A549 (cell line): ENCODE results near the gene ADAMTS14.

Experiments
- CEBPB ChIP-seq, 2 experiments: fragments of >200 bp in 1 of 2; sonication (Bioruptor Twin) in 1 of 2; formaldehyde crosslinking in 1 of 2; IDR thresholded peaks; 2 replicates each; pipeline ENCODE4 v1.6.1; 2012 to 2016
- GATA3 ChIP-seq: IDR thresholded peaks from 2 replicates; pipeline ENCODE4 v1.6.1; 2012; ENCODE audit warnings: borderline replicate concordance
- JUNB ChIP-seq: fragments of >200 bp; sonication (Bioruptor Twin); formaldehyde crosslinking; IDR thresholded peaks from 2 replicates; pipeline ENCODE4 v1.6.1; 2016
- POLR2A ChIP-seq: IDR thresholded peaks from 2 replicates; pipeline ENCODE4 v1.6.1; 2012; ENCODE audit warnings: mild to moderate bottlenecking, low read length
- RCOR1 ChIP-seq: fragments of 150-350 bp; IDR thresholded peaks from 2 replicates; pipeline ENCODE4 v1.6.1; 2014; ENCODE audit warnings: antibody characterized with exemption, low read length, low read depth
- TFCP2L1 ChIP-seq: fragments of 250-450 bp; sonication (Bioruptor Pico); IDR thresholded peaks from 2 replicates; pipeline ENCODE4 v1.5.0; 2021; ENCODE audit warnings: mild to moderate bottlenecking
- TF ChIP-seq, protein P1 (sequence below): fragments of >200 bp; sonication (Bioruptor Twin); formaldehyde crosslinking; IDR thresholded peaks from 3 replicates; pipeline ENCODE4 v1.5.1; 2016
- TF ChIP-seq, protein P2 (sequence below): IDR thresholded peaks from 2 replicates; pipeline ENCODE4 v1.6.1; 2012; ENCODE audit warnings: low read depth, borderline replicate concordance

- TF ChIP-seq, protein P1, sequence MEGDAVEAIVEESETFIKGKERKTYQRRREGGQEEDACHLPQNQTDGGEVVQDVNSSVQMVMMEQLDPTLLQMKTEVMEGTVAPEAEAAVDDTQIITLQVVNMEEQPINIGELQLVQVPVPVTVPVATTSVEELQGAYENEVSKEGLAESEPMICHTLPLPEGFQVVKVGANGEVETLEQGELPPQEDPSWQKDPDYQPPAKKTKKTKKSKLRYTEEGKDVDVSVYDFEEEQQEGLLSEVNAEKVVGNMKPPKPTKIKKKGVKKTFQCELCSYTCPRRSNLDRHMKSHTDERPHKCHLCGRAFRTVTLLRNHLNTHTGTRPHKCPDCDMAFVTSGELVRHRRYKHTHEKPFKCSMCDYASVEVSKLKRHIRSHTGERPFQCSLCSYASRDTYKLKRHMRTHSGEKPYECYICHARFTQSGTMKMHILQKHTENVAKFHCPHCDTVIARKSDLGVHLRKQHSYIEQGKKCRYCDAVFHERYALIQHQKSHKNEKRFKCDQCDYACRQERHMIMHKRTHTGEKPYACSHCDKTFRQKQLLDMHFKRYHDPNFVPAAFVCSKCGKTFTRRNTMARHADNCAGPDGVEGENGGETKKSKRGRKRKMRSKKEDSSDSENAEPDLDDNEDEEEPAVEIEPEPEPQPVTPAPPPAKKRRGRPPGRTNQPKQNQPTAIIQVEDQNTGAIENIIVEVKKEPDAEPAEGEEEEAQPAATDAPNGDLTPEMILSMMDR: no peak
- TF ChIP-seq POLR2A (no peak), RCOR1 (no peak), GATA3 (no peak), CEBPB (IDR thresholded peaks at IDR 0.05) (no peak), TFCP2L1 (CRISPR knock-in tag) (no peak), JUNB (no peak)
- TF ChIP-seq, protein P2, sequence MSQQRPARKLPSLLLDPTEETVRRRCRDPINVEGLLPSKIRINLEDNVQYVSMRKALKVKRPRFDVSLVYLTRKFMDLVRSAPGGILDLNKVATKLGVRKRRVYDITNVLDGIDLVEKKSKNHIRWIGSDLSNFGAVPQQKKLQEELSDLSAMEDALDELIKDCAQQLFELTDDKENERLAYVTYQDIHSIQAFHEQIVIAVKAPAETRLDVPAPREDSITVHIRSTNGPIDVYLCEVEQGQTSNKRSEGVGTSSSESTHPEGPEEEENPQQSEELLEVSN: no peak
Observed at GRCh38 chr10:70785190-70785589, 112.9 kb downstream of the ADAMTS14 start, which contains the start of gene TBATA.
